CD4-positive, alpha-beta T cell treated with Interleukin-4 for 1 hour (primary cell): ENCODE data around the gene KHDC1L.
A peak's percentile ranks its signal among the peaks of the same experiment; 100 is the strongest.
"Not testable (repeated sequence)": the region's sequence is repeated elsewhere in the genome, so short reads cannot be mapped to it uniquely, and the experiment has no call there.

Experiments used
- DNase-seq, 2 donors: peaks; one replicate each; pipeline ENCODE4 v3.0.0-alpha.2; 2020 to 2022

KHDC1L gene, protein sequence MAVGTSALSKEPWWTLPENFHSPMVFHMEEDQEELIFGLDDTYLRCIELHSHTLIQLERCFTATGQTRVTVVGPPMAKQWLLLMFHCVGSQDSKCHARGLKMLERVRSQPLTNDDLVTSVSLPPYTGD

DNA sequence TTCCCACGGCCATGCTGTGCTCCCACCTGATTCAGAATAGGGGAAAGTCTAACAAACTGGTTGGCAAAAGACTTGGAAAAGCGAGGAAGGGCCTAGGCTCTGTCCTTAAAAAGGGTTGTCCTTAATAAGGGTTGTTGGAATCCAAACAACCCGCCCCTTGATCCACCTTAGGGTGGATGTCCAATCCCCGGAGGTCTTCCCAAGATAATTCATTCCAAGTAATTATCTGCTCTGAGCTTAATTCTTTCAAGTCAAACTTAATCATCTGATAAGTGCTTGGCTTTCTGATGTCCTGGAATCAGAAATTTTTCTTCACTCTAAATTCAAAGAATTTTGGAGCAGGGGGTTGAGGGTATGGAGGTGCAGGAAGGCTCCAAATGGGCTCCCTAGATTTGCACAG is at the start of gene KHDC1L:
Gene KHDC1L, minus strand, starts transcription at position 101 of the 400 bp plus-strand sequence. Its CDS starts 88 bp downstream, at position 13.
- no peak for DNase-seq

DNA sequence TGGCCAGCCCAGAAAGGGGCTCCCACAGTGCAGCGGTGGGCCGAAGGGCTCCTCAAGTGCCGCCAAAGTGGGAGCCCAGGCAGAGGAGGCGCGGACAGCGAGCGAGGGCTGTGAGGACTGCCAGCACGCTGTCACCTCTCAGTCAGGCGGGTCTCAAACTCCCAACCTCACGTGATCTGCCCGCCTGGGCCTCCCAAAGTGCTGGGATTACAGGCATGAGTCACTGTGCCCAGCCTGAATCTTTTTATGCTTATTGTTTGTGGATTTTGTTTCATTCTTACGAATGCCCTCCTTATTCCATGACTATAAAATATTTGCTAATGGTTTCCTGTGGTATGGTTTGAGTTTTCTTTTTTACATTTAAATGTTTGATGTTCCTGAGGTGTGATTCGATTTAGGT is 44.0 kb upstream of the KHDC1L start:
- DNase-seq: not testable (repeated sequence)

DNA sequence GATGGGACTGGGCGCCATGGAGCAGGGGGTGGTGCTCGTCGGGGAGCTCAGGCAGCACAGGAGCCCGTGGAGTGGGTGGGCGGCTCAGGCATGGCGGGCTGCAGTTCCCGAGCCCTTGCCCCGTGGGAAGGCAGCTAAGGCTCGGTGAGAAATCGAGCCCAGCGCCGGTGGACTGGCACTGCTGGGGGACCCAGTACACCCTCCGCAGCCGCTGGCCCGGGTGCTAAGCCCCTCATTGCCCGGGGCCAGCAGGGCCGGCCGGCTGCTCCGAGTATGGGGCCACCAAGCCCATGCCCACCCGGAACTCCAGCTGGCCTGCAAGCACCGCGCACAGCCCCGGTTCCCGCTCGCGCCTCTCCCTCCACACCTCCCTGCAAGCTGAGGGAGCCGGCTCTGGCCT is 43.6 kb upstream of the KHDC1L start:
- DNase-seq: not testable (repeated sequence)

DNA sequence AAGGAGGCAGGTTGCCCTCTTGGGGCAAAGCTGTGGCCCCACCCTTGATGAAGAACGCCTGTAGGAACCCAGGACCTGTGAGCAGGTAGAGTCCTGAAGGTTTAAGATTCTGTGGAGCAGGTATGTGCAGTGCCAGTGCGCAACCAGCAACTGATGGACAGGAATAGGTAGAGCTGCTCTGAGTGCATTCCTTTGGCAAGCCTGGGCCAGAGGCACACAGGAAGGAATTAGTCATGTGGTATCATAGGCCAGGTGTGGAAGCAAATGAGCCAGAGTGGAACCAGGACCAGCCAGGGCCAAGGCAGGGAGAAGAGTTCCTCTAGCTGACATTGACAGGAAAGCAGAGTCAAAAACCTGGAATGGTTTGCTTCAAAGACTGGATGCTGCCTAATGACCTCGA is 39.1 kb upstream of the KHDC1L start:
- no peak for DNase-seq

DNA sequence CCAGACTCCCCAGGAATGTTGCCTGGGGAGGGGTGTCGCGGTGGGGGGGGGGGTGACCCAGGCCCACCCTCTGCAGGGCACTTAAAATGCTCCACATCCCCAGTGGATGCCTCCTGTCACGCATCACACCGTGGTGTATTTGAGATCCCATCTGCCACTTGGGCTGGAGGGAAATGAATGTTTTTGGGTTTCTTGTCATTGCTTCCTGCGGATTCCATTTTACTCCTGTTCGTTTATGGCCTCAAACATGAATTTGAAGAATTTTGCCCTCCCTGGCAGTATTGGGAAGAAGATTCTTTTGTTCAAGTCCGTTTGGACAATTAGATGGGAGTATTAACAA is 38.2 kb upstream of the KHDC1L start:
- DNase-seq: no peak

DNA sequence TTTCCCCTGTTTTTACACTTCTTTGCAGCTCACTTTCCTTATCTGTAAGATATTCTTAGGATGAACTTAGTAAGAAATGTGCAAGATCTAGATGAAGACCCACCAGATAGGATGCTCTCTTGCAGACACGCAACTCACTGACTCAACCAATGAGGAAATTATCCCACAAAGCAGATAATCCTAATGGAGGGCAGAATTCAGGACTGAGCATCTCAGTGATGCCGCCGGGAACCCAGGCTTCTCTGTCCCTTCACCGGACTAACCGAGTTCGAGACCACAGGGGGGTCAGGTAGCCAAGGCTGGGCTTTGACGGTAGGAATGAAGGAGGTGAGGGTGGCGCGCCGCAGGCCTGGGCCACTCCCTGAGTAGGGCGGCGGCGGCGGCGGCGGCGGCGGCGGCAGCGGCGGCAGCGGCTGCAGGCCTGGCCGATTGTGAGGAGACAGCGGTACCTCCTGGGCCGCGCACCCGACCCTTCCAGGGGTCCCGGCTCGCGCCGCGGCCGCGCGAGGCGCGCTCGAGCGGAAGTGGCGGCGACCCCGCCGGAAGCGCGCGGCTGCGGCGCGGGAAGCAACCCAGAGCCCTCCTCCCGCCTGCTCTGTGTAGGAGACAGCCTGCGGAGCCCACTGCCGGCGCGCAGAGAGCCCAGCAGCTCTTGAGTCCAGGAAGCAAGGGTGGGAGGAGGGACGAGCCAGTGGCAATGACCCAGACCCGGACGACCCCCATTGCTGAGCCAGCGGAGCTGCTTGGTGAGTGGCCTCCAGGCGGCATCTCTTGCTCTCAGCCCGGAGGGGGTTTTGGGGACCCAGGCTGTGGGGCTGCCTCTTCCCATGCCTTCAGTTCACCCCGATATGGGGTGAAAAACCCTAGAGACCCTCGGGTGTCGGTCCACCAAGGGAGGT is 37.6 kb upstream of the KHDC1L start, which contains the start of gene KHDC1:
Gene KHDC1, minus strand, starts transcription at position 526 of the 899 bp plus-strand sequence. CDS start 20,679 bp downstream, outside the sequence.
- peak; percentile 55 to 59 for DNase-seq

DNA sequence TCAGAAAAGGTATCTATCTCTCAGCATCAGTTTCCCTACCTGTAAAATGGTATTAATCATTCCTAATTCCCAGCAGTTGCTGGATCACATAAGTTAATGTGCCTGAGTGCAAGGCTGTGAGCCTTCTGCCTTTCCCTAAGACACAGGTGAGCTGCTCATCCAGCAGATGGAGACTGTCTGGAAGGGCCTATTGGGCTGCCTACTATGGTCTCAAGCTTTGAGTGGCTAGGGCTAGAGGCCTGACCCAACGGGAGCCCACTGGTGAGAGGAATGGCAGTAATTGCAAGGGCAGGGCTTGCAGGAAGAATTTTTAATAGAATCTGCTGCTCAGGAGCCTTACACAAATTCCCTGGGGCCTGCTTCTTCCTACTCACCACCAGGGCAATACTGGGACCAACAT is 33.4 kb upstream of the KHDC1L start:
- DNase-seq: no peak

DNA sequence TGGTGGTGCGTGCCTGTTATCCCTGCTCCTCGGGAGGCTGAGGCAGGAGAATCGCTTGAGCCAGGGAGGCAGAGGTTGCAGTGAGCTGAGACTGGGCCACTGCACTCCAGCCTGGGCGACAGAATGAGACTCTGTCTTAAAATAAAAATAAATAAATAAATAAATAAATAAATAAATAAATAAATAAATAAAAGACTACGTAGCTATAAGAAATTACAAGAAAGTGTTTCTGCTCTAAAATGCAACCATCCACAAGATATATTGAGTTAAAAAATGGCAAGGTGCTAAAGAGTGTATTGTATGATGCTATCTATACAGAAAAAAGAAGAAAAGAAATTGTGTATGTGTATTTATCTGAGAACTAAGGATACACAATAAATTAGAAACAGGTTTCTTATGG is 29.0 kb upstream of the KHDC1L start:
- not testable (repeated sequence) for DNase-seq

DNA sequence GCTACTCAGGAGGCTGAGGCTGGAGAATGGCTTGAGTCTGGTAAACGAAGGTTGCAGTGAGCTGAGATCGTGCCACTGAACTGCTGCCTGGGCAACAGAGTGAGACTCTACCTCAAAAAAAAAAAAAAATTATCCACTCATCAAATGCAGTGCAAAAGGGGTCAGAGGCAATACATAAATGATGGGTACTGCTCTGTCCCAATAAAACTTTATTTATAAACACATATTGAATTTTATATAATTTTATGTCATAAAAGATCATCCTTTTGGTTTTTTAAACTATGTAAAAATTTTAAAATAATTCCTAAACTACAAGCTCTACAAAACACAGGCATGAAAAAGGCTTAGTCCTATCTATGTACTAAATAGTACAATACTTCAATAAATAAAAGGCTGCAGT is 27.4 kb upstream of the KHDC1L start:
- no peak for DNase-seq

DNA sequence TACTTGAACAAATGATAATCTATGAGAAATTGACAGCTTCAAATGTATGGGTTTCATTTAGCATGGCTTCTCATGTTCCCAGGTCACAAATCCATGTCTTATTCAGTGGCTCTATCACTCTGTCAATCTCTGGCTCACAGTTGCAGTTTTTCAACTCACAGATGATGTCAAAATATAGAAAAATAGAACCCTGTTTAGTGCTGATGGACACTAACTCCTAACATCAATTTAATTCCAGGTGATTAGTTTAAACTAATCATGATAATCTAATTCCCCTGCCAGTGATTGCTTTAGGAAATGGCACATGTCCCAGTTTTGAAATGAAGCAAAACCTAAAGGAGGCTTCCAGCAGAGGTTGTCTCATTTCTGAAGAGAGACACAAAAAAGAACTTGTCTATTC is 24.7 kb upstream of the KHDC1L start:
- no peak for DNase-seq

DNA sequence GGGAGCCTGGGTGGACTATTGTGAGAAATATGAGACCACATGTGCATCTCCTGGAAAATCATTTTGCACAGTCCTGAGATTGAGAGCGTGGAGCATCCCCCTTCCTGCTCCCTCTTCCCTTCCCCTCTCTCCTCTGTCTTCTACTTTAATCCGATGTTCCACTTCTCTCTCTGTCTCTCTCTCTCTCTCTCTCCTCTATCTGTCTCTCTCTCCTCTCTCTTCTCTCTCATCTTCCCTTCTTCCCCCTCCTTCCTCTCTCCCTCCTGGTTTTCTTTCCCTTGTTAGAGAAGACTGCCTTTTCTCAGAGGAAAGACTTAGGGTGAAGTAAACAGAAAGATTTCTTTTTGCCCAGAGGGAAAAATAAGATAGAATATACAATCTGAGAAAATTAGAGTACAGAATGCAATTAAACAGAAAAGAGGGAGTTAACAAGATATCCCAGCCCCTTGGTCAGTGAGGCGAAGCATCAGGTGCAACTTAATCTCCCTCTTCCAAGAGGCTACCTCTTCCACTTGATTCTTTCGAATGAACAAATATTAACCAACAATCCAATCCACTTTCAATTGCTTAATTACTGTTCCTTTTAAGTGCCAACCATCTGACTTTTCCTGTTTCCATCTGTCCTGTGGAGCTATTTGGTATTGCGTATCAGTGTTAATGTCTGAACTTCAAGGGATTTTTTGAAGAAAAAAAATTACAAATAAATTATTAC is 23.1 kb upstream of the KHDC1L start:
- no peak for DNase-seq

DNA sequence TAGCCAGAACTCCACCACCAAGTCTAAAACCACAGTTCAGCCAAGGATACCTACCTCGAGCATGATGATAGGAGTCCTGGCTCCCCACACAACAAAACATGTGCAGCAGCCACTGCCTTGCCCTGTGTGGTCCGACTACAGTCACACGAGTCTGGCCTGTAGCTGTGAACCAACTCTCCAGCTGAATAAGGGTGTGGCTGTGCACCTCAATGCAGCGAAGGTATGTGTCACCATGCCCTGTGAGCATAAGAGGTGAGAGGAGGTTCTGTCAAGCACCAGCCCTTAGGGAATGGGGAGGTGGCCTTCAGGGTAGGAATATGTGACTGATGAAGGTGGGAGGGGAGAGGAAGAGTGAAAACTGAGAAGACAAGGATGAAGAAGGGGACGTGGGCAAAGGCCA is 16.7 kb upstream of the KHDC1L start:
- DNase-seq: no peak

DNA sequence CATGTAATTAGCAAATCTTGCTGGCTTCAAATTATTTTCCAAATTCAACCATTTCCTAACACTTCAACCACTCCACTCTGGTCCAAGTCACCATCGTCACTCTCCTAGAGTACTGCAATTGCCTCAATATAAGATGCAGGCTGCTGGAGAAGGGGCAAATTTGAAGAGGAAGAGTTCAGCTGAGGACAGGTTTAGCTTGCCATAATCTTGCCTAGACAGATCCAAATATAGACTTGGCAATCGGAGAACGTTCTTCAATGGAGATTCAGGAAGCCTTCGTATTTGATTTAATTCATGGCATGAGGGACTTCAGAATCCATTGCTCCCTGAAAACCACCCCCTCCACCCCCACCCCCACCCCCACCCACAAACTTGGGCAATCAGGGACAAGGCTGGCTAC is 15.4 kb upstream of the KHDC1L start:
- DNase-seq: no peak

DNA sequence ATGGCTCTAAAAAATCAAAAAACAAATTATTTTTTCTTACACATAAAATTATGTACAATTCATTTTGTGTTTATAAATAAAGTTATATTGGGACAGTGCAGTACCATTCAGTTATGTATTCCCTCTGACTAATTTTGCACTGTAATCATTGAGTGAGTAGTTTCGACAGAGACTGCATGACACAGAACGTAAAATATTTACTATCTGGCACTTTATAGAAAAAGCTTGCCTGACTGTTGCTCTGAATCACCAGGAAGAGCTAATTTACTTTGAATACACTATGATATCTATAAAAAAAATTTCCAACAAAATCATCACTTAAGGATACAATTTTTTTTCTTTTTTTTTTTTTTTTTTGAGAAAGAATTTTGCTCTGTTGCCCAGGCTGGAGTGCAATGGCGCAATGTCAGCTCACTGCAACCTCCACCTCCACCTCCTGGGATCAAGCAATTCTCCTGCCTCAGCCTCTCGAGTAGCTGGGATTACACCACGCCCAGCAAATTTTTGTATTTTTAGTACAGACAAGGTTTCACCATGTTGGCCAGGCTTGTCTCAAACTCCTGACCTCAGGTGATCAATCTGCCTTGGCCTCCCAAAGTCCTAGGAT is 11.0 kb upstream of the KHDC1L start:
- DNase-seq: no peak

DNA sequence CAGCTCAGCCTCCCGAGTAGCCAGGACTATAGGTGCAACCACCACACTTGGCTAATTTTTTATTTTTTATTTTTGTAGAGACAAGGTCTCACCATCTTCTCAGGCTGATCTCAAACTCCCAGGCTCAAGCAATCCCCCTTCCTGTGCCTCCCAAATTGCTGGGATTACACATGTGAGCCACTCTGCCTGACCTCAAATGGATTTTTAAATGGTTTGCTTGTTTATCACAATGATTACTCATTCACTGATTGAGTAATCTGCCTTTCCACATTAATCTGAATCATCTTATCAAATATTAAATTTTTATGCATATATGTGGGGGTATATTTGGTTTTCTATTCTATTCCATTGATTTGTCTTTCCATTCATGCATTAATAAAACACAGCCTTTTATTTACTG is 9.4 kb upstream of the KHDC1L start:
- no peak for DNase-seq

DNA sequence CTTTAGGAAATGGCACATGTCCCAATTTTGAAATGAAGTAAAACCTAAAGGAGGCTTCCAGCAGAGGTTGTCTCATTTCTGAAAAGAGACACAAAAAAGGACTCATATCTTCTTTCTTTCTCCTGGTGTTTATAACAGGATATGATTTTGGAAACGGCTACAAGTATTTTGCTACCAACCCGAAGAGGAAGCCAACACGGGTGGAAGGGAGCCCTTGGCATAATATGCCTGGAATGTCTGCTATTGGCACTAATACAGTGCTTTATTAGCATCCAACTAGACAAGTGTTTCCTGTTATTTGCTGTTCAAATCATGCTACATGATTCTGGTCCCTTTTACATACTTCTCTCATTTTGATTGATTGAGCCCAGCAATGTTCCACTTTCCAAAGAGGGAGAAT is 8.7 kb upstream of the KHDC1L start:
- DNase-seq: not testable (repeated sequence)

DNA sequence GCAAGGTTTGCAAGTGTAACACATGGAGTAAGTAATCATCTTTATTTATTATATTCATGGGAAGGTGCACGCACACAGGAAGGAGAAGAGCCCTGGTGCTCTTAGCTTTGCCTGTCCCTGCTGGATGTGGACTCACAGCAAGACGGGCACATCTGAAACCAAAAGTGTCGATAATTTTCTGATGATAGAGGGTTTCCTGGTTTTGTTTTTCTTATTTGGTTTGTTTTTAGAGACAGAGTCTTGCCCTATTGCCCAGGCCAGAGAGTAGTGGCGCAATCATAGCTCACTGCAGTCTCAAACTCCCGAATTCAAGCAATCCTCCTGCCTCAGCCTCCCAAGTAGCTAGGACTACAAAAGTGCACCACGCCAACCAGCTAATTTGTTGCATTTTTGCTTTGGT is 7.8 kb upstream of the KHDC1L start:
- no peak for DNase-seq

DNA sequence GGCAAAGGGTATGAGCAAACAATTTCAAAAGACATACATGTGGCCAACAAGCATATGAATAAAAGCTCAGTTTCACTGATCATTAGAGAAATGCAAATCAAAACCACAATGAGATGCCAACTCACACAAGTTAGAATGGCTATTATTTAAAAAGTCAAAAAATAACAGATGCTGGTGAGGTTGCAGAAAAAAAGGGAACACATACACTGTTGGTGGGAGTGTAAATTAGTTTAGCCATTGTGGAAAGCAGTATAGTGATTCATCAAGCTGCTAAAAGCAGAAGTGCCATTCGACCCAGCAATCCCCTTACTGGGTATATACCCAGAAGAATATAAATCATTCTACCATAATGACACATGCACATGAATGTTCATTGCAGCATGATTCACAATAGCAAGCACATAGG is 6.7 kb upstream of the KHDC1L start:
- DNase-seq: no peak

DNA sequence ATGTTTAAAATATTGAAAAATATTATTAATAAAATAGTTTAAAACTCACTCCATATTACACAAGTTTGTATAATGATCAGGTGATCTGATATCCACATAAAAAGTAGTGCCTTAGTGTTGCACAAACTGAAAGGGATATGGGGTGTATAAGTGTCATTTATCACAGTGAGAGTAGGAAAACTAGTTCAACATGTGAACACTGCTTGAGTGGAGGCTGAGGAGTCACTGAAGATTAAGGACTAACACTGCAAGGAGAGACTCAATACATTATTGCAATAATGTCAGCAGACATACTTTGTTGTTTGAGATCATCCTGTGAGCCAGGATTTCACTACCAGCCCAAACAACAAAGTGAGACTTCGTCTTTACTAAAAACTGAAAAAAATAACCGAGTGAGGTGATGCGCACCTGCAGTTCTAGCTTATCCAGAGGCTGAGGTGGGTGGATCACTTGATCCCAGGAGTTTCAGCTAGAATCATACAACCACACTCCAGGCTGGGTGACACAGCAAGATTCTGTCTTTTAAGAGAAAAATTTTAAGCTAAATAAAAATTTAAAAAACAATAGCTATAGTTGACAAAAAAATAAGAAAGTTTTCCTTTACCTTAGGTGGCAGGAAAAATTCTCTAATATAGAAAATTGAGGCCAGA is 2.4 kb upstream of the KHDC1L start:
- DNase-seq: no peak

DNA sequence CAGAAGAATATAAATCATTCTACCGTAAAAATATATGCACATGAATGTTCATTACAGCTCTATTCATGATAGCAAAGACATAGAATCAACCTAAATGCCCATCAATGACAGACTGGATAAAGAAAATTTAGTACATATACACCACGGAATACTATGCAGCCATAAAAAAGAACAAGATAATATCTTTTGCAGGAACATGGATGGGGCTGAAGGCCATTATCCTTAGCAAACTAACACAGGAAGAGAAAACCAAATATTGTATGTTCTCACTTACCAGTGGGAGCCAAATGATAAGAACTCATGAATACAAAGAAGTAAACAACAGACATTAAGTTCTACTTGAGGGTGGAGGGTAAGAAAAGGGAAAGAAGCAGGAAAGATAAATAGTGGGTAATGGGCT is 8.4 kb downstream of the KHDC1L start:
- no peak for DNase-seq

DNA sequence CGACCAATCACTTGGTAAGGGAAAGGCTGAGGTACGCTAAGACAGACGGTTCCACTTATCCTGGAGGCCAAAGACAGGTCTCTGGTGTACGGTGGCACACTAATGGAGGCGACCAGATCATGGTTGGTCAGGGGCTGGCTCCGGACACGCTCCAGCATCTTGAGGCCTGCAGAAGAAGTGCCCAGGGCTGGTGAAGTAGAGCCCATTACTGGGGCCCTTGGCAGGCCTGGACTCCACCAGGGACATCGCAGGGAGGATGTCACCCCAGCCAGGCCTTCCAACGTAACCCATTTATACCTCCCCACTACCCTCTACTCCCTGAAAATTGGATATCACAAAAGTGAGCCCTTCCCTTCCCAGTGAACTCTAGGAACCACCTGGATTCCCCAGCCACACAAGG is 16.2 kb downstream of the KHDC1L start:
- DNase-seq: no peak

DNA sequence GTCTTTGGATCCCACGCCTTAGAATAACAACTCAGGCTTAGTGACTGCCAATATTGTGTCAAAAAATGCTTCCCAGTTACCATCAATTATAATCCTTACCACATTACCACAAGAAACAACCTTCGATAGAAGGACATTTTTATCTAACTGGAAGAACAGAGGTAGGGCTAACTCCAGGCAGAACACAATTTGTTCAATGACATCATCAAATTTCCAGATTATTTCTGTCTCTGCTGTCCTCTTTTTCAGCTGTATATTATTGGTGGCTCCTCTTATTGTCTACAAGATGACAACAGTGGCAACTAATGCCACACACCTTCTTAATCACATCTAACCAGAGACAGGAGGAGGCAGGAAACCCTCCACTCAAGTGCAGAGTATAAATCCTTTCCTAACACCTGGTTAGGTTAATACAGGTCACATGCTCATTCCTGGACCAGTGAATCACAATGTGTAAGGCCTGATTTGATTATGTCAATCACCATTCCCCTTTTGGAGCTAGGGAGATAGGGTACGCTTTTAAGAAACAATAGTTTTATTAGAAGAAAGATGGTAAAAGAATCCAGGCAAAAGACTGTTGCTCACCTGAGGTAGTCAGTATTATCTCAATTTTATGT is 18.0 kb downstream of the KHDC1L start:
- DNase-seq: no peak

DNA sequence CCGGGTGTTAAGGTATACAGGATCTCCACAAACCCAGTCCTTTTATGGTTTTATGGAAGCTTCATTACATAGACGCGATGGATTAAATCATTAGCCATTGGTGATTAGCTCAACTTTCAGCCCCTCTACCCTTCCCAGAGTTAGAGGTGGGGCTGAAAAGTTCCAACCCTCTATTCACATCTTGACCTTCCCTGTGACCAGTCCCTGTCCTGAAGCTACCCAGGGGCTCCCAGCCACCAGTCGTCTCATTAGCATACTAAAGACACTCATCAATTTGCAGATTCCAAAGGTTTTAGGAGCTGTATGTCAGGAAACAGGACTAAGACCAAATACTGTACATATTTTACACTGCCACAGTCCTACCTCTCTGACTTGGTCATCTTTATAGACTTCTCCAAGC is 21.0 kb downstream of the KHDC1L start:
- DNase-seq: no peak
